NCI-H1048 (cell line): ENCODE results near the gene TMEM132C.

Experiments
- DNase-seq: peaks from one replicate; lab custom pipeline; 2025; lab: John Stamatoyannopoulos, UW

Gene TMEM132C

GRCh38 chr12:128607641-128608040 is 340.7 kb downstream of the TMEM132C start:
- DNase-seq, result no peak

- no peak for DNase-seq
Observed at GRCh38 chr12:128609861-128610260, 342.9 kb downstream of the TMEM132C start.

- DNase-seq, result no peak
Observed at GRCh38 chr12:128611736-128612135, 344.8 kb downstream of the TMEM132C start.

GRCh38 chr12:128612150-128612850 is 345.3 kb downstream of the TMEM132C start:
- no peak for DNase-seq

- no peak for DNase-seq
Observed at GRCh38 chr12:128613837-128614590, 347.0 kb downstream of the TMEM132C start.

- no peak for DNase-seq
Observed at GRCh38 chr12:128617304-128617833, 350.4 kb downstream of the TMEM132C start.

- DNase-seq, result no peak
Observed at GRCh38 chr12:128619263-128619662, 352.3 kb downstream of the TMEM132C start.

GRCh38 chr12:128621304-128621703 is 354.3 kb downstream of the TMEM132C start:
- DNase-seq, result no peak

- DNase-seq, result no peak
Observed at GRCh38 chr12:128623748-128624147, 356.8 kb downstream of the TMEM132C start.

- DNase-seq, result no peak
Observed at GRCh38 chr12:128626808-128627320, 359.9 kb downstream of the TMEM132C start.

- no peak for DNase-seq
Observed at GRCh38 chr12:128627659-128628058, 360.7 kb downstream of the TMEM132C start.

GRCh38 chr12:128629979-128630378 is 363.0 kb downstream of the TMEM132C start:
- DNase-seq, result no peak

- no peak for DNase-seq
Observed at GRCh38 chr12:128637642-128638606, 371.0 kb downstream of the TMEM132C start.

- DNase-seq, result no peak
Observed at GRCh38 chr12:128639089-128639488, 372.1 kb downstream of the TMEM132C start.

GRCh38 chr12:128643155-128643554 is 376.2 kb downstream of the TMEM132C start:
- no peak for DNase-seq

GRCh38 chr12:128644664-128645296 is 377.8 kb downstream of the TMEM132C start:
- no peak for DNase-seq

- DNase-seq, result no peak
Observed at GRCh38 chr12:128649902-128650301, 382.9 kb downstream of the TMEM132C start.

GRCh38 chr12:128652136-128652751 is 385.3 kb downstream of the TMEM132C start:
- no peak for DNase-seq

- DNase-seq, result no peak
Observed at GRCh38 chr12:128654468-128654867, 387.5 kb downstream of the TMEM132C start.

GRCh38 chr12:128657378-128657777 is 390.4 kb downstream of the TMEM132C start:
- no peak for DNase-seq
